ENCODE data around the gene TRMT44.
"Not testable (repeated sequence)": the region's sequence is repeated elsewhere in the genome, so short reads cannot be mapped to it uniquely, and the experiment has no call there.

The TRMT44 gene

GRCh38 chr4:8500966-8501365, 60.4 kb downstream of the TRMT44 start:
- FAIRE-seq, result no peak

- FAIRE-seq, result no peak
Observed at GRCh38 chr4:8501781-8502180, 61.2 kb downstream of the TRMT44 start.

GRCh38 chr4:8502371-8502770, 61.8 kb downstream of the TRMT44 start:
- no peak for FAIRE-seq

DNA sequence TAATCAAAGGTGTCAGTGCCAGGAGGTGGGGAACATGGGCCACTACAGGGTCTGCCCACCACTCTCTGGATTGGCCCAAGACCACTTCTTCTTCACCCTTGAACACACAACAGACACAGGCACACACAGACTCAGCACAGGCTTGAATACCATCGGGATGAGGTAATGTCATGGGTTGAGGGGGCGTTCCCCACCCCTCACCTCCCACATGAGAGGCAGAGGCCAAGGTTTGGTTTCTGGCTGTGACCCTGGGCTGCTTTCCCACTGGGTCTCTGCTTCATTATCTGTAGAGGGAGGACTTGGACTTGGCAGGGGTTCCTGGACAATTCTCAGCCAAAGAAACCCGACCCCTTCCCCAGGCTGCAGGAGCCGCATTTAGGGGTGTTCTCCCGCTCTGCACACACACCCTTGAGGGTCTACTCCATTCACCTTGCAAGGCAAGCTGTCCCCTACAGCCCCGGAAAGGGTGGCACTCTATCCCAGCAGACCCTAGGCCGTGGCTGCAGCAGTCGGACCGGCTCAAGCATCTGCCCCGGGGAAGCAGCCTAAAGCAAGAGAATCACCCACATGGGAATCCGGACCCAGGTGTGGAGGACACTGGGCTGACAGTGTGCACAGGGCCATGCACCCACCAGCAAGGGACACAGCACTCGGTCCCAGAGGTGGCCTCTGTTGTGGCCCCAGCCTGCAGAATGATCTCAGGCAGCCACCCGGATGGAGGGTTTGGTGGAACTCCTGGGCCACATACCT, 62.4 kb downstream of the TRMT44 start:
- FAIRE-seq, result no peak

GRCh38 chr4:8503801-8504200, 63.2 kb downstream of the TRMT44 start:
- FAIRE-seq, result no peak

DNA sequence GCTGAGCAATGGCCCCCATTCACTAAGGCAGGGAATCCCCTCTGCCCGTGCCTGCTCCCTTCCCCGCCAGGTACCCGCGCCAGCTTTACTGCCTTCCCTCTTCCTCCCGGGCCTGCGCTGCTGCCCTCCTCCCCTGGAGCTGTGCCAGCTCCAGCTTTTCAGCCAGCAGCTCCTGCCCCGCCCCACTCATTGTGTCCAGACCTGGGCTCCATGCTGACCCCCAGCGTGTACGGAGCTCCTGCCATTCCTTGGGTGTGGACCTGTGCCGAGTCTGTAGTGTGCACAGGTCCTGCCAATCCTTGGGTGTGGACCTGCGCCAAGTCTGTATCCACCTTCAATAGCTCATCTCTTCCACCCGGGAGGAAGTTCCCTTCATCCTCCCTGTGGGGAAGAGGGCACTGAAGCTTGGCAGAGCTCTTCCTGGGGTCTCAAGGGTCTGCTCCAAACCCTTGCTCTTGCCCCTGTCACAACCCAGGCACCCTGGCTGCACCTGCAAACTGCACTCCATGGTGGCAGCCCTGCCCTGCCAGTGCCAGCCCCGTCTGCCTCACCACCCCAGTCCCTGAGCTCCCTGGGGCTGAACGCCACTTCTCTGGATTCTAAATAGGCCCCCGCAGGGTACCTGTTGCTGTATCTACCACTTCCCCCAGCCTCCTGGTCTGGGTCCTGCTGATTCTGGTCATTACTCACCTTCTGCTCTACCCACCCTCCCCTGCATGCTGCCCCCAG, 63.9 kb downstream of the TRMT44 start:
- FAIRE-seq, result no peak

DNA sequence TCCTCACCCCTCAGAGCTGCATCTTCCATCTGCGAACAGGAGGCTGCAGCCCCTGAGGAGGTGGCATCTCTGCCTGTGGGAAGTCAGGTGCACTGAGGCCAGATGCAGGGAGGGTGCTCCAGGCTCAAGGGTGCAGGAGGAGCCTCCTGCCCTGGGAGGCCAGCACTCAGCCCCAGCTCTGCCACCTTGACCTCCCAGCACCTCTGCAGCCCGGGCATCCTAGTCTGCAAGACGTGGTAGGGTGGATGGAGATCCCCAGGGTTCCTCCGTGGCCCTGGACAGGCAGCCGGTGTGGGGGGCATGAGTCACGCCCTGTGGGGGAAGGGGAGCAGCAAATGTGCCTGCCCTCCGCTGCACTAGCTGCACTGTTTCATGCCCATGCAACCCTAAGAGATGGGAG, 64.7 kb downstream of the TRMT44 start:
- FAIRE-seq, result no peak

- no peak for FAIRE-seq
Observed at GRCh38 chr4:8506006-8506372, 65.4 kb downstream of the TRMT44 start.

DNA sequence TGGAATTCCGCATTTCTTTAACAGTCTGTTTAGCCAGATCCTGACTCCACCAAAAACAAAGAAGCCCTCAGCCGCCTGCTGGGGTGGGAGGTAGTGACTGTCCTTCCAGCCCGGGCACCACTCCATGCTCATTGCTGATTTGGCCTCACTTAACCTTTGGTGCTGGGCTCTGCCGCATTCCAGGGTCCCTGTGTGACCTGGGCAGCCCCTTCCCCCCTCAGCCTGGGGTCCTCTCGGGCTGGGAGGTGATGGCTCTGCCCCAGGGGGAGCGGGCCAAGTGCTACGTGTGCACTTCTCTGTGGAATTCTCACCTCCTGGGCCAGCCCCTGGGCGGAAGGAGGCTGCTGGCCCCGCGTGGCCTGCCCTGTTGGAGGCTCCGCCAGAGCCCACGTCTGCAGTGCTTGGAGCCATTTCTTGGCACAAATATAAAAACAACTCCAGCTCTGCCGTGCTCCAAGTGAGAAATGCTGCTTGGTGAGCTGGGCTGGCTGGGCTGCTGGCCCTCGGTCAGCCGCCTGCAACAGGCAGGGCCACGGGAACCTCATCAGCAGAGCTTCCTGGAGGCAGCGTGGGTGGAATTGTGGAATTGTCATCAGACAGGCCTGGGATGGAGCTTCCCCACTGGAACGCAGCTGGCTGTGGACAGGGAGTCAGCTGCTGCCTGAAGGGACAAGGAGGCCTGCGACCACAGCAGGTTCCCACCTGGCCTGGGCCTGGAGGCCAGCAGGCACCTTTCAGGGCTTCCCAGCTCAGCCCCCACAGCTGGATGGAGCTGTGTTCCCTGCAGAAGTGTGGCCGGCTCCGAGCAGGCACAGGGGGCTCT, 66.0 kb downstream of the TRMT44 start:
- FAIRE-seq, result no peak

GRCh38 chr4:8507196-8507570, 66.6 kb downstream of the TRMT44 start:
- no peak for FAIRE-seq

GRCh38 chr4:8507624-8508023, 67.0 kb downstream of the TRMT44 start:
- FAIRE-seq, result no peak

DNA sequence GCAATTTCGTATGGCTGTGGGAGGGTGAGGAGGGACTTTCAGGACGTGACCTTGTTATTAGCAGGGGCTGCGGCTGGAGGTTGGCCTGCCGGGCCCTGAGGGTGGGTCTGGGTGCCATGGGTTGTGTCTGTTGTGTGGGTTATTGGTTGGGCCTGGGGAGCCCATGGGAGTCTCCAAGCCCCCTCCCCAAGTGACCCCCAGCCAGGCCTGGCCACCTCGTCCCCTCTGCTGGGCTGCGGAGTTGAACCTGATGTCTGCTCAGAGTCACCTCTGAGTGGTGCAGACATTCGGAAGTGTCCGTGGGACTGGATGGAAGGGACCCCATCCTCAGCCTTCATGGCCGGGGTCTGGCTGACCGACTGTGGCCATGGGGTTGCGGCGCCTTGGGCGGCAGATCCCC, 67.7 kb downstream of the TRMT44 start:
- no peak for FAIRE-seq

- no peak for FAIRE-seq
Observed at GRCh38 chr4:8508740-8509139, 68.2 kb downstream of the TRMT44 start.

DNA sequence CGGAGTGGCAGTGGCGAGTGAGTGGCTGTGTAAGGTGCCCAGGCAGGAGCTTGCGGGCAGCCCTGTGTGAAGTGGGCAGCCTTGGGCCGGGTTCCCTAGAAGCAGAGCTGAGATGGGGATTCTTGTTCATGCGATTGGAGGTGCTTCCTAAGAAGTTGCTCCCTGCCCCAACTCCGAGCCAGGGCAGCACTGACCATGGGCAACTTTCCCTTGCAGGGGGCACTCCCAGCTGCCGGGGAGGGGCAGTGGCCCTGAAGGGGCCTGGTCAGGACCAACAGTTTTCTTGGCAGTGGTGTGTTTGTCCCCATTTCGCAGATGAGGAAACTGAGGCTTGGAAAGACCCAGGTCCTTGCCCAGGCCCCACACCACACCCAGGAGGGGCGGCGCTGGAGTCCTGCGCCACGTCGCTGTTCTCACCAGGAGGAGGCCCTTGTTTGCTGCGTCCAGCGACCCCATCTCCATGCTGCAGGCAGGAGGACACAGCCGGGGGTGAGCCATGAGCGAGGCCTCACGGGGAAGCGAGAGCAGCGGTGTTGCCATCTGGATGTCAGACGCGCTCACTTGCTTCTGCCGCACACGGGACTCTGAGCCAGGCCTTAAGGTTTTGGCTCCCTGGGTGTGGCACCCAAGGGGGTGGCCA, 68.9 kb downstream of the TRMT44 start:
- no peak for FAIRE-seq

GRCh38 chr4:8510191-8510590, 69.6 kb downstream of the TRMT44 start:
- no peak for FAIRE-seq

DNA sequence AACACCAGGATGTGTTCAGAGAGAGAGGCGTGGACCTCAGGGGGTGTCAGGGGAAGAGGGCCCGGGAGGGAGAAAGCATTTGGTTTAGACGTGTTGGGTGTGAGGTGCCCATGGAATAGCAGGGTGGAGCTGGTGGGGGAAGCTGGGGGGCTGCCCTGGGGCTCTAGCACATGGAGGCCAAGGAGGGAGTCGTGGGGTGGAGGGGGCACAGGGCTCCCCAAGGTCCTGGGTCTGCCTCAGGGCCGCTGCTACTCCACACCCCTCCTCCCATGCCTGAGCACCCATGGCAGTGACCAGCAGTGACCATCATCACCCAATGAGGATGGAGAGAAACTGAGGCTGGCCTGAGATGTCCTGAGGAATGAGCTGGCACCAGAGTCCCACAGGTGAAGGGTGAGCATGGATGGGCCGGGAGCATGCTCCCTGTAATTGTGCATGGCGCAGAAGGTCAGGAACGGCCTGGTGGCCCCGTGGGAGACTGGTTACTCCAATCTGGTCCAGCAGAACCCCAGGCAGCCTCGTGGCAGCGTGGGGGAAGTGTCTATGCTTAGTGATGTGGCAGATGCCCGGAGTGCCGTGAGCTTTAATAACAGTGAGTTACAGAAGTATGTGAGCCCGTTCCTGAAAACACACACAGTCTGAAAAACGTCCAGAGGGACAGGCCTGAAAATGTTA, 70.2 kb downstream of the TRMT44 start:
- no peak for FAIRE-seq

DNA sequence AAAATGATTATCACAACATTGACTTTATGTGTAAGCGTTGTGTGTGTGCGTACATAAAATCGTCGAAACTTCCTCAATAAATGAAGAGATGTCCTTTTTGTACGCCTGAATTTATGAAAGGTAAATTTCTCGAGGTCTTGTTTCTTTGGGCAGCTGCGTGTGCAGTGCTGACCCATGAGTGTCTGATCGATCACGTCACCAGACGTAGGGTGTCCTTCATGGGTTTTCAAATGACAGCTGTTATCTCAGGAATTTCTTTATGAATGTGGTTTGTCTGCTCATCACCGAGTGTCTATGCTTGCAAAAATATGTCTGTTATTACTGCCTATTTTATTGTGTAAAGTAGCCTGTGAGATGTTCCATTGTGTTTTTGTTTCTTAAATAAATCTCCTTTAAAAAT, 71.9 kb downstream of the TRMT44 start:
- no peak for FAIRE-seq

- not testable (repeated sequence) for FAIRE-seq
Observed at GRCh38 chr4:8513080-8513479, 72.5 kb downstream of the TRMT44 start.

- FAIRE-seq, result no peak
Observed at GRCh38 chr4:8513931-8514330, 73.4 kb downstream of the TRMT44 start.

GRCh38 chr4:8514391-8514790, 73.8 kb downstream of the TRMT44 start:
- no peak for FAIRE-seq

GRCh38 chr4:8515316-8516060, 74.9 kb downstream of the TRMT44 start:
- FAIRE-seq, result no peak

DNA sequence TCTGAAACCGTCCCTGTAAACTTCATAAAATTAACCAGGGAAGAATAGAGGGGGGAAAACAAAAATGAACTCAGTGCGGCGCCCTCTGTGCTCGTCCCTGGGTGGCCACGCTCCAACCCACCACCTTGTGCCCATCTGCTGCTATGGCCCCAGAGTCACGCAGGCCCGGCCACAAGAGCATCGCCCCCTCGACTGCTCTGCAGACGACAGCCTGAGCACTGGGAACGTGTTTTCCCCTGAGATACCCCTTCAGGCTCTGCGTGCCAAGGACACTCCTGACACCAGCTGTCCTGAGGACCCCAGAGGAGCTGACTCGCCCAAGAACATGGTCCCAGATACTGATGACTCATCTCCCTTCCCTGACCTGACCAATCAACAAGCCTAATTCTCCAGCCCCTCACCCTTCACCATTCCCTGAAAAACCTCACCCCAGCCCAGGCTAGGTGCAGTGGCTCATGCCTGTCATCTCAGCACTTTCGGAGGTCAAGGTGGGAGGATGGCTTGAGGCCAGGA, 75.5 kb downstream of the TRMT44 start:
- no peak for FAIRE-seq

All from colon (tissue), 2 donors.